Suprapubic skin (tissue), 4 donors: ENCODE measurements around the gene NCK2.

Experiments
- CTCF ChIP-seq, 2 donors: fragments of 200-600 bp in 1 of 2; fragments of 450-650 bp in 1 of 2; sonication (generic) in 1 of 2; IDR thresholded peaks; one replicate each; pipeline ENCODE4 v1.5.1; 2016 to 2019; ENCODE audit warnings: antibody characterized with exemption in 2 of 2, mild to moderate bottlenecking in 1 of 2, moderate library complexity in 1 of 2
- EP300 ChIP-seq: sonication (generic); formaldehyde crosslinking; IDR thresholded peaks from one replicate; pipeline ENCODE4 v1.6.1; 2017; ENCODE audit warnings: antibody characterized with exemption
- POLR2AphosphoS5 ChIP-seq, 3 donors: sonication (generic); formaldehyde crosslinking; IDR thresholded peaks; one replicate each; pipeline ENCODE4 v1.6.1; 2017; ENCODE audit warnings: antibody characterized with exemption in 3 of 3

GRCh38 chr2:105787376-105788318 is 42.9 kb downstream of the NCK2 start:
- no peak for TF ChIP-seq CTCF (IDR thresholded peaks at IDR 0.05)
- no peak for TF ChIP-seq EP300
- TF ChIP-seq POLR2AphosphoS5 (IDR thresholded peaks at IDR 0.05): no peak
